GM21360 (cell line): ENCODE results near the gene PARP11.

Experiments used
- ATAC-seq: cut with Tn5 transposase; IDR thresholded peaks from one replicate; pipeline ENCODE4 v1.9.1; 2021; ENCODE audit warnings: mild to moderate bottlenecking, moderate library complexity; ENCODE audit not compliant: unreplicated experiment

PARP11 gene

DNA sequence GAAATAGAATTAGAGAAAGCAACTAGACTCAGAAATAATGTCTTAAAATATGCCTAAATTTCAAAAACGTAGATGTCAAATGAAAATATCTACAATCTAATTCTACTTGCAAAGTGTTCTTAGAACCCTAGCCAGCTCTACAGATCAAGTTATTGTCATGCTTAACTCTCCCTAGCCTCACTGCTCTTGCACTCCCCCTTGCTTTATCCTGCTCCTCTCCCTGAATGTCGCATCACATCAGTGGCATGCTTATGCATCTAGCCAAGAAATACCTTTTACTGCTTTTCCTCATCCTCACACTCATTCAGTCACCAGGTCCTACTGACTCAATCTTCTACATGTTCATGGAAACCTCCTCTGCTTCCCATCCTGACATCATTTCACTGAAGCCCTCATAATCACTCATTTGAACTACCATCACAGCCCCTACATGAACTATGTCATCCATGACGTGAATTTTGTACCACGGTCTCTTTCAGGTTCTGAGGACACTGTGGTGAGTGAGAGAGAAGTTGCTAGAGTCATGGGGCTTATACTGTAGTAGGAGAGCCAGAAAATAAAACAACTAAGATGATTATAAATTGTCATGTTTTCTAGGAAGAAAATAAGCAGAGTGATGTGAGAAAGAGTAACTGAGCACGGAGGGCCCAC lies 97.7 kb downstream of the PARP11 start:
- ATAC-seq = no peak

GRCh38 chr12:3772380-3772779 lies 100.8 kb downstream of the PARP11 start:
- ATAC-seq = no peak

DNA sequence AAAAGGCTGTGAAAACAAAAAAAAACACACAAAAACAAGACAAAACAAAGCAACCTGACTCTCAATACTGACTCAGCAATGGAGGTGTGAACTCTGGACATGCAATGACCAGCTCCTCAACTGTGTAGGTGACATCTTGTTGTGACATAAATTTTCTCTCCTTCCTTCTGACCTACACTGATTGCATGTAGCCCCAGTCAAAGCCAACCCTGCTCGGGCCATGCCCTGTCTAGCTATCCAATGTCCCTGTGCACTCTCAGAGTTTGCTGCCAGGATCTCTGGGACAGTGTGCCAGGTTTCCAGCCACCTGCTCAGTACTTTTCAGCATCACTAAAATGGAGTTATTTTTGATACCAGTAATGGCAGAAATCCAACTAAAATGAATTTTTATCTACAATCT lies 101.3 kb downstream of the PARP11 start:
- no peak for ATAC-seq

DNA sequence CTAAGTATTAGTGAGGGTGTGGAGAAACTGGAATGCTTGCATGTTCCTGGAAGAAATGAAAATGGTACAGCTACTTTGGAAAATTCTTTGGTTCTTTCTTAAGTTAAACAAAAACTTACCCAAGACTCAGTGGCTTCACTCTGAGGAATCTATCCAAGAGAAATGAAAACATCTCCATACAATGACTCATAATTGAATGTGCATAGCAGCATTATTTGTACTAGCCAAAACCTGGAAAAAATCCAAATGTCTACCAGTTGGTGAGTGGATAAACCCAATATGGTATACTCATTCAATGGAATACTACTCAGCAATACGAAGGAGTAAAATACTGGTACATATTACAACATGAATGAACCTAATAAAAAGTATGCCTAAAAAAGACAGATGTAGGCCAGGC lies 102.3 kb downstream of the PARP11 start:
- ATAC-seq = no peak

DNA sequence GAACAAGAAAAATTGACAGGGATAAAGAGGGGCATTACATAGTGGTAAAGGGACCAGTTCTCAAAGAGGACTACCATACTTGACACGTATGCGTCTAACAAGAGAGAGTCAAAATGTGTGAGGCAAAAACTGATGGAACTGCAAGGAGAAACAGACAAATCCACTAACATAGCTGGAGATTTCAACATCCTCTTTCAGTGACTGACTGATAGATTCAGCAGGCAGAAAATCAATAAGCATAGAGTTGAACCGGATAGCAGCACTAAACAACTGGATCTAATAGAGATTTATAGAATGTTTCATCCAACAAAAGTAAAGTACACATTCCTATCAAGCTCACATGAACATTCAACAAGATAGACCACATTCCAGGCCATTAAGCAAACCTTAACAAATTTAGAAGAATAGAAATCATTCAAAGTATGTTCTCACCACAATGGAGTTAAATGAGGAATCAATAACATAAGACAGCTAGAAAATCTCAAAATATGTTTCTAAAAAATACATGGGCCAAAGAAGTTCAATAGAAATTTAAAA lies 104.2 kb downstream of the PARP11 start:
- ATAC-seq = no peak

- ATAC-seq = no peak
Observed at GRCh38 chr12:3761116-3761735, 112.0 kb downstream of the PARP11 start.

DNA sequence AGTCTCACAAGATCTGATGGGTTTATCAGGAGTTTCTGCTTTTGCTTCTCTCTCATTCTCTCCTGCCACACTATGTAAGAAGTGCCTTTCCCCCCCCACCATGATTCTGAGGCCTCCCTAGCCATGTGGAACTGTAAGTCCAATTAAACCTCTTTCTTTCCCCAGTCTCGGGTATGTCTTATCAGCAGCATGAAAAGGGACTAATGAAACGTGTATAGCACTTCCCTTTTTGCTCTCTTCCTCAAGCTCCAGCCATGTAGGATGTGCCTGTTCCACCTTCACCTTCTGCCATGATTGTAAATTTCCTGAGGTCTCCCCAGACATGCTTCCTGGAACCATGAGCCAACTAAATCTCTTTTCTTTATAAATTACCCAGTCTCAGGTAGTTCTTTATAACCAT lies 113.3 kb downstream of the PARP11 start:
- ATAC-seq = no peak
